HT-29 (cell line): ENCODE measurements around the gene VSTM4. TPM values are rescaled to one million over a fixed set of nuclear protein-coding genes. Genes with fewer than 3 reads are reported as not detected.

ENCODE experiments used
- DNase-seq: peaks from one replicate; pipeline ENCODE4 v3.0.0-alpha.2; 2015; ENCODE audit warnings: low spot score
- total RNA-seq: library from RNA; depleted of rRNA; stranded (reverse); fragments of >200 nt; shearing (Covaris generic); gene quantifications from 2 replicates; pipeline ENCODE4 v1.2.3, GENCODE V29; 2014

Gene VSTM4
- total RNA-seq, 1 experiment from 2014 or later, result not detected

DNA sequence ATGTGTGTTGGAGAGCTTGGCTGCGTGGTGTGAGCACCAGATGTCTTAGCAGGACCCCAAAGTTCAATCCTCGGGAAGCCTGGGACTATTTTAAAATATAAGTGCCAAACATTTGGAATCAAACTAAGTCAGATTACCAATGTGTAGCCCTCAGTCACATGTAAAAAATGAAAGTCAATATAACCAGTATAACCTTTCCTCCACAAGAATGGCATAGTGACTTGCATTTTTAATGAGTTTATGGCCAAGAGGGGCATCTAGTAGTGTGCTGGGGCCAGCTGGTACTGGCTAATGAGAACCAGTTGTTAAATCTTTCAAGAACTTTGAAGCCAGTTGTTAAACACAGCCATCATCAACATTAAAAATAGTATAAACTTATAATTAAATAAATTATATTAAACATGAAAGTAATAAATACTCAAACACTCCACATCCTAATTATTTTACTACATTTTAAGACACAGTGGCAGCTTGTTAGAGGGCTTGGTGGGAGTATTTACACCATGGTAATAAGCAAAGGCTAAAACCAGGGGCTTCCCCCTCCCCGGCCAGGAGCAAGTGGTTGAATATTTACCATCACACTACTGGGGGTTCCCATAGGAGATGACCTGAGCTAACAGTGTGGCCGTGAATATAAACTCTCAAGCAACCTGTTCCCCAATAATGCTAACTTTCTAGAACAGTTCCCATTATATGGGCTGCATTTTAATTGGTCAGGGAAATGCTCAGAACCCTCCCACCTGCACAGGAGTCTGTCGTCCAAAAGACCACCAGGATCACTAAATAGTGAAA, 26.4 kb upstream of the VSTM4 start:
- DNase-seq, result no peak

DNA sequence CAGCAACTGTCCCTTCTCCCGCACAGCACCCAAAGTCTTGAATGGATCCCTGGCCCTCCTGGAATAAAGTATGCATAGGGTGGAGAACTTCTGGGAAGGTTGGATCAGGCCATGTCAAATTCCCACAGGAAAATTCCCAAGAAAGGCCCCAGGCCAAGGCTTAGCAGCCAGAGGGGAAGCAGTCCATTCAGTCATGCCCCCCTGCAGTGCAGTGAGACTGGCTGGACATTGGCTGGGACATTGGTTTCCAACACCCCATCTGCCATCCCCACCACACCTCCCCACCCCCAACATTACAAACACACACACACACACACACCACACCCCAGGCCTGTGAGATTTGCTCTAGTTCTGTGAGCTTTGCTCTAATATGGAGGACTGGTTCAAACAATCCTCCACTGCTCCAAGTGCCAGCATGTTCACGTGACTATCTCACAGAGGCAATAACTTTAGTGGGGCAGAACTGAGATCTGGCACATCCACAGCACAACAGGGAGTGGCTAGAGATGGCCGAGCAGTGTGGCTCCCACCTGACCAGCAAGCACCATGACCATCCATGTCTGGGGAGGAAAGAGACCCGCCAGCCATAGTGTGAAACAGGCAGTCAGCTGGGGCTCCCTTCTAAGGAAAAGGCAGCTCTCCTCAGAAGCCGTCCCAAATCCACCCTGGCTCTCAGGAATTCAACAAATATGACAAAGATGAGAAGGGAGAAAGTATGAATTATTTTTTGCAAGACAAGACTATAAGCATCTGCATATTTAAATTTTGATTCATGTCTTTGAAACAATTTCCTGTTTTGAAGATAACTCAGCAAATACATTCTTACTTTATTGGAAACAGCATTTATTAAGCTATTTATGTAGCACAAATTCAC, 25.2 kb upstream of the VSTM4 start:
- DNase-seq, result no peak

DNA sequence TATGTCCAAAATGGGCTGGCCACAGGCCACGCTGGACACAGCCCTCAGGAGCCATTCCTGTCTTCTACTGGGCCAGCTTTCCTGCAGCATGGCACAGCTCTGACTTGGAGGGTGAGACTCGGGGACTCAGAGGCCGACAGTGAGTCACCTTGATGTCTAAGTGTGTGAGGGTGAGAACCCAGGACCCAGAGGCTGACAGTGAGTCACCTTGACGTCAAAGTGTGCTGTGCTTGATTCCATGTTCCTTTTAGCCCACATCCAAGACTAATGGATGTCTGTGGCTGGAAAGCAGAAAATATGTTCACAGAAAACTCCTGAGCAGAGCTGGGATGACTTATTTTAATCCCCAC, 24.5 kb upstream of the VSTM4 start:
- no peak for DNase-seq

DNA sequence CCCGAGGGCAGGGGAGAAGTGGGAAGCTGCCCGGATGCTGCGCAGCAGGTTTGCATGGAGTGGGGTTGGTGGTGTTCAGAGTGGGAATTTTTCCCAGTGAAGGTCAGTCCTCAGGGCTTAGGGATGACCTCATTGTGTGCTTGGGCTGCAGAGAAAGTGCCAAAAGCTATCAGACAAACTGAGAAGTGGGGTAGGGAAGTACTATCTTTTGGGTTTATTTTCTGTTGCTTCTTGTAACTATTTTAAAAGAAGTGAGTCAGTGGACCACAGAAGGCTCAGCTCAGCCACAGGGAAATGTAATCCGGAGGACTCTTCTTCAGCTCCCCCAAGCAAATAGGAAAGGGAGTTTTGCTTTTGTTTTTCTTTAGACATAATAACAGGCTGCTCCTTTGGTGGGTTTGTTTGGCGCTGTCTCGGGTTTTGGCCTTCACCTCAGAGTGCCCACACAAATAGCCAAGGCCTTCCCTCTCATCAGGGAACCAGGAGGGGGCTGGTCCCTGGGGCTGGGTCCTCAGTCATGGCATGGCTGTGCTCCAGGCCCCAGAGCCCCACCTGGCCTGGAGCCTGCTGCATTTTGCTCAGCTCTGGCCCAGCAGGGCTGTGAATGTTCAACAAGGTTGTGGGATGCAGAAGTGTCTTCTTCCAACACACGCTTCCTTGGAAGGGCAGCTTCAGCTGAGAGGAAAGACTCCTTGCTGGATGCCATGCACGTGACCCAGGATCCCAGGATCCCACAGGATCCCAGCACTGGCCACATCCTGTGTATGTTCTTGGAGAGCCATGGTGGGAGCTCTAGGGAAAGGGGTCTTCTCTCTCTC, 23.9 kb upstream of the VSTM4 start:
- no peak for DNase-seq

DNA sequence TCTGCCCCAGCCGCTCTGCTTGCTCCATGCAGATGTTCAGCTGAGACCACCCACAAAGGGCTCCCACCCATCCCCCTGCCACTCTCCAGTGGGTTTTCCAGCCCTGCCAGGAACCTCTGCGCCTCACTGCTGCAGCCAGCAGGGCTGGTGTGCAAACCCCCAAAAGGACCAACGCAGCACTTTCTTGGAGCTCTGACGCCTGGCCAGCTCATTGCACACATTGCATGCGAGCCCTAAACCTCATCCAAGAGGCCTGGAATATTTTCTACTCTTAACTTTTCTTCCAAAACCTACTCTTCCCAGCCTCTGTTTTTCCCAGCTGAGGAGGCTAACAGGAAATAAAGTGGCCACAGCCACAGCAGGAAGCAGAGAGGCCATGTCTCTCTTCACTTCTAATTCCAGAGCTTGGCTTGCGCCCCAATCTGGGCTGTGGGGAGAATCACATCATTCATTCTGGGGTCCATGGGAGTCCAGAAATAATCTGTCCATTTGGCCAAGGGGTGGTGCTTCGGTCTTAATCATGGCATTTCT, 23.1 kb upstream of the VSTM4 start:
- DNase-seq, result no peak

DNA sequence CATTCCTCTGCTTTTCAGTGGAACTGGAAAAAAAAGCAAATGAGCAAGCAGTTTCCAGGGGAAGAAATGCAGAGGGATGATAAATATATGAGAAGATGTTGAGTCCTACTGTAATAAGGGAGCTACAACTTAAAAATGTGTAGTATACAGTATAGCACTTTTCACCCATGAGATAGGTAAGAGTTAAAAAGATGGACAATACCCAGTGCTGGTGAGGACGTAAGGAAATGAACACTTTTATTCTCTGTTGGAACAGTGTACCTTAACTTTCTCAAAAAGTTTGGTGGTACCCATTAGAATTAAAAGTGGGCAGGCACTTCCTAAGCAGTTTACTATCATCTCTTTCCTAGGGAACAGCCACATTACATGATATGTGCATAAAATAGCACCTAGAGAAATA, 21.2 kb upstream of the VSTM4 start:
- DNase-seq, result no peak

DNA sequence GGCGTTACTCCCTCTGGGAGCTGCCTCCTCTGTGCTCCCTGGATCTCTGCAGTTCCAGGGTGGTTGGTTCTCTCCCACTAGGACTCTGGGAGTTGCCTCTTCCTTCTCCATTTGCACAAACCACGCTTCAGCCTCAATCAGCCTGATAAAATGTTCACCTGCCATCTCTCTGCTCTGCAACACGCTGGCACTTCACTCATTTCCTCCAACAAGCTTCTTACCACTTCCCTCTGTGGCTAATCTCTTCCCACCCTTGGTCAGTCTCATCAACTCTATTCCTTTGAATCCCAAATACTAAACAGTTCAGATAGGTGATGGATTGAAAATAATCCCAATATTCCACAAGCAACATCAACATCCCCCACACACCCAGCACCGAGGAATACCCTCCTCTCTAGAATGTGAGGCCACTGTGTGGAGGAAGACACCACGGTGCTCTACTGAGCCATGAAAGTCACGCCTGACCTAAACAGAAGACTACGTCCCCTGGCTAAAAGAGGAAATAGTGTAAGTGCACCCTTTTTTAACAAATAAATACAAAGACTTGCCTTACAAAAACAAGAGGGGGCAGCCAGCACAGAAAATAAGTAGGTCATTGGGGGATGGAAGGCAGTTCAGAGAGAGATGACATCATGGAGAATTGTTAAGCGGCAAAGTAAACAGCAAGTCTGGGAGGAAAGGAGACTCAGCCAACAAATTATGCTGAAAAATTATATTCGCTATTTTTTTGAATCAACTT, 20.4 kb upstream of the VSTM4 start:
- DNase-seq, result no peak

DNA sequence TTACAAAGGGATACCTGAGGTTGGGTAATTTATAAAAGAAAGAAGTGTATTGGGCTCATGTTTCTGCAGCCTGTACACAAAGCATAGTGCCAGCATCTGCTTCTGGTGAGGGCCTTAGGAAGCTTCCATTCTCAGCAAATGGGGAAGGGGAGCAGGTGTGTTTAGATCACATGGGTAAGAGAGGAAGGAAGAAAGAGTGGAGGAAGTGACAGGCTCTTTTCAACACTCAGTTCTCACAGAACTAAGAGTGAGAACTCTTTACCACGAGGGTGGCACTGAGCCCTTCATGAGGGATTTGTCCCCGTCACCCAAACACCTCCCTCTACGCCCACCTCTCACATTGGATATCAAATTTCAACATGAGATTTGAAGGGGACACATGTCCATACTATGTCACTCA, 19.0 kb upstream of the VSTM4 start:
- DNase-seq, result no peak

DNA sequence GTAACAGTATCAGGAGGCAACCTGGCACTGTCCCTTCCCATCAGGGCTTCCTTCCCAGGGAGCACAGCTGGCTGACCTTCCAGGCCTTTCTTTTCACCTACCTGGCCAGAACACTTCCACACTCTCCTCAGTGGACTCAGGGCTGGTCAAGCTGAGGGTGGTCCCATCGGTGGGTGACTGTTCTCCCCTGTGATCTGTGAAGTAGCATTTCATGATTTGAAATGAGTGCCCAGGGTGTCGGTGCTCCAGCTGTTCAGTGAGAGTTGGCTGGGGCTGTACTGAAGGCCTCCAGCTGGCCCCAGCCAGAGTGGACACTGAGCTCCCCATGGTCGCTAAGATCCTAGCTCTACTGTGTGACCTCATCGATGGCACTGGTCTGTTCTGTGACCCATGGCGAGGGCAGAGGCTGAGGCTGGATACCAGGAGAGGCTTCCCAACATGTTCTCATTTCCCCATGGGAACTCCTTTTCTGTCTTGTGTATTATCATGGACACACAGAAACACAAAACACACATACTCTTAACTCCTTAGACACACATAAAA, 18.5 kb upstream of the VSTM4 start, which contains the start of gene FAM170B:
Gene FAM170B, minus strand, starts transcription at position 316 of the 543 bp plus-strand sequence. Its CDS starts 103 bp downstream, at position 213.
- no peak for DNase-seq

DNA sequence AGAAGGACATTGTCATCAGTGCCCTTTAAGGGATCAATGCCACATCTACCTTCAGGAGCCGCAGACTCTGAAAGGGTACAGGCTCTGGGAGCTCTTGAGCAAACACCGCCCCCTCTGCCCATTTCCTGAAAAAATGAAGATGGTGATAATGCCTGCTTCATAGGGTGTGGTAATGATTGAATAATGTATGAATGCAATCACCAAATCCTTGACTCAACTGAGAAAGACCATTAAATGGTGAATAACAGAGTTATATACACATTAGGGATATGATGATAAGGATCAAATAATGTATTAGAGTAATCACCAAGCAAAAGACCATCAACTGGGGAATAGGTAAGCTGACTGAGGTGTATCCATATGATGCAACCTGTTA, 17.0 kb upstream of the VSTM4 start:
- no peak for DNase-seq

DNA sequence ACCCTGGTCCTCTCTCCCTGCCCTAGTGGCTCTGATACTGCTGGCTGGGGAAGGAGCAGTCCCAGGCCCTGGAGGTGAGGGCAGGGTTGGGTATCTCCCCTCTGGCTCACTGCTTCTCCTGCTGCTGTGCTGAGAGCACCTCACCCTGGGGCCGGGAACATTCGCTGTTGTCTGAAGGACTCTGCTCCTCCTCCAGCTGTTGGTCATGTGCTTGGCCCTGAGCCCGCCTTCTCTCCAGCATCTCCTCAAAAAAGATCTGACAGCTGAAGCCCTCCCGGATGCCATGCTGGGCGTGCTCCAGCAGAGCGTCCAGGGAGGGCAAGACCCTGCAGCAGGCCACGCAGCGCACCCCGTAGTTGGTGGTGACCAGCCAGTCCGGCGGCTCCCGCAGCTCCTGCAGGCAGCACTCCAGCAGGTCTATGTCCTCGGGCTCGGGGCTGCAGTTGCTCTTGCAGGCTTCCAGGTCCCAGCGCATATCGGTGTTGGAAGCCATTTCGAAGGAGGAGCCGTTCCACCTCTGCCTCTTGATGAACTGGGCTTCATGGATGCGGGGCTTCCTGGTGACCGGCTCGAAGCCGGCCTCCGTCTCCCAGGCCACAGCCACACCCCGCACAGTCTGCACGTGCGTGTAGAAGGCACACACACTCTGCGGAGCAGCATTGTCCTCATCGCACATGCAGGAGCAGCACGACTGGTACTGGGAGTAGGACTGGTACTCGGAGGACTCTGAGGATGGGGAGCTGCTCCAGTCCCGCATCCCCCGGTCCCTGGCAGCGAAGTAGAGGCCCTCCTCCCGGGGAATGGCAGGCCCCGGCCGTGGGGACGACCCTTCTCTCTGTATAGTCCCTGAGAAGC, 16.4 kb upstream of the VSTM4 start:
- DNase-seq, result no peak

DNA sequence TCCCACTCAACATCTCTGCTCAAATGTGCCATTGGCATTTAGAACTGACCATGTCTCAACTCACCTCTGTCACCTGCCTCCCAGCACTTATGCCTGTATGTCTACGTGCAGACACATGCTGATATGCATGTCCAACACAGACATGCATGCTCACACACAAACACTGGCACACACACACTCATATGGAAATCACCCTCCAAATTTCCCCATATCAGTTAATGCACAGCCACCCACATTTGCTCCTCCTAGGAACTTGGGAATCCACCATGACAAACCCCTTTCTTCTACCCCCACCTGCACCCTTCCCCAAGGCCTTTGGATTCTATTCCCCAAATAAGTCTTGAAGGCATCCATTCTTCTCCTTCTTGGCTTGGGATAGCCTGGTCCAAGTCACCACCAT, 14.1 kb upstream of the VSTM4 start:
- no peak for DNase-seq

DNA sequence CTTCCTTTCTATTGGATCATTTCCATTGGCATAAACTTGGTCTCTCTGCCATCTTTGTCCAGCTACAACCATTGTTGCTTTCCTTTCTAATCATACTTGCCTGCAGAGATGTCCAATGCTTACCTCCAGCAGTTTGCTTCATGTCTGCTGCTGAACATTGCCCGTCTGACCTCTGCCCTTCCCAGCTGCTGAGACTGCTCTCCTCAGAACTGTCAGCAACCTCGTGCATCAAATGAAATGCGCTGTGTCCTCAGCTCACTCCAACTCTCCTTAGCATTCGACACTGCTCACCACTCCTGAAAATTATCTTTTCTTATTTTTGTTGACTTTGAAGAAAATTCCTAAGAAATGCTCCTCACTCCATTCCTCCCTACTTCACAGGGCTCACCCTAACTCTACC, 13.5 kb upstream of the VSTM4 start:
- DNase-seq, result no peak

DNA sequence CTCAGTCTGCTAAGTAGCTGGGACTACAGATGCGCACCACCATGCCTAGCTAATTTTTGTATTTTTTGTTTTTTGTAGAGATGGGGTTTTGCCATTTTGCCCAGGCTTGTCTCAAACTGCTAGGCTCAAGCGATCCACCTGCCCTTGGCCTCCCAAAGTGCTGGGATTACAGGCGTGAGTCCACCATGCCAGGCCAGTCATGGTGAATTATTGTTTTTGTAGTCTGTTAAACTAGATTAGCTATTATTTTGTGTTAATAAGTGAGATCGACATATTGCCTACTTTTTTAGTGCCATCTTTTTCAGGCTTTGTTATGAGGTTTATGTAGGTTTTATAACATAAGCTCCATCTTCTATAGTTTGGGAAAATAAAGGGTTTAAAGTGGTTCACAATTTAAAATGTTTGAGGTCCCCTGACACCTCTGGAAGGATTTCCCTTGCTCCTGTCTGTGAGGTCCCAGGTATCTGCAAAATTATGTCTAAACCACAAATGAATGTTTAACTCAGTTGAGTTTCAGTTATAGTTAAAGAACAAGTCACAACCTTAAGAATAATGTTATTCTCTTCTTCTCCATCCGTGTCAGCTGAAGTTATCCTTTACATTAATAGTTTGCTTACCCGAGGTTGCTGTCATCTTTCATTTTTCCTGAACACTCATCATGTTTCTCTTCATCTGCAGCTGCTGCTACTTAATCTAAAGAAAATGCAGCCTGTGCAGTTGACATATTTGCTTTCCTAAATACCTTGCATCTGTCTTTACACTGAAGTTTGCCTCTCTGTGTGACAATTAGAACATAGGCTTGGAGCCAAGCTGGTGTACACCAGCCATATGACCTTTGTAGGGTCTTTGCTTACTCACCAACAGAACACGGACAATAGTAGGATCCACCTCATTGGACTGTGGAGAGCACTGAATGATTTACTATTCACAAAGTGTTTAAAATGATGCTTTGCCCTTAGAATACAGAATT, 8.9 kb upstream of the VSTM4 start:
- no peak for DNase-seq

DNA sequence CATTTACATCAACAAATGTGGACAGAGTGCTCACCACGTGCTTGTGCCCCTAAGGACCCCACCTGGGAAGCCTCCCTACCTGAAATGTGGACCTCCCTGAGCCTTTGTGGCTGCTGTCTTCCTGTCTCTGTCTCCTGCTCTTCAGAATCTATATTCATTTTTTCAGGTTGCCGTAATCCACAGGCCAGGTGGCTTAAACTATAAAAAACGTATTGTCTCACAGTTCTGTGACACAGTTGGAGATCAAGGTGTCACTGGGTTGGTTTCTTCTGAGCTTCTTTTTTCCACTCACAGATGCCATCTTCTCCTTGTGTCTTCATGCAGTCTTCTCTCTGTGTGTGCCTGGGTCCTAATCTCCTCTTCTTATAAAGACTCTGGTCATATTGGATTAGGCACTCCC, 5.6 kb upstream of the VSTM4 start:
- no peak for DNase-seq

DNA sequence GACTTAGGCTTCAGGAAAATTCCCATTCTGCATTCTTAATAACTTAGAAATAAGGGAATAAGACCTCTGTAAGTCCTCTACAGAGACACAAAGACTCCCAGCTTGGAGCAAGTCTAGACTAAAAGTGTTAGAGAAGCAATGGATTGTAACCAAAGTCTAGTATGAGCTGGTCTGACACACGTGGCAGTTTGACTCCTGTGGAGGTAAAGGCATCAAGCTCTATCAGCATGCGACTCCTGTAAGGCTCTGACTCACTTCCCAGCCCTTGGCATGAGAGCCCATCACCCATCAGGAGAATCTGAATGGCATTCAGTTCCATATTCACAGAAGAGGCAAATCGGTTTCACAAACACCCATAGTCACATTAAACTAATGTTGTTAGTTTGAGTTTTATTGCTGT, 4.4 kb upstream of the VSTM4 start:
- no peak for DNase-seq

DNA sequence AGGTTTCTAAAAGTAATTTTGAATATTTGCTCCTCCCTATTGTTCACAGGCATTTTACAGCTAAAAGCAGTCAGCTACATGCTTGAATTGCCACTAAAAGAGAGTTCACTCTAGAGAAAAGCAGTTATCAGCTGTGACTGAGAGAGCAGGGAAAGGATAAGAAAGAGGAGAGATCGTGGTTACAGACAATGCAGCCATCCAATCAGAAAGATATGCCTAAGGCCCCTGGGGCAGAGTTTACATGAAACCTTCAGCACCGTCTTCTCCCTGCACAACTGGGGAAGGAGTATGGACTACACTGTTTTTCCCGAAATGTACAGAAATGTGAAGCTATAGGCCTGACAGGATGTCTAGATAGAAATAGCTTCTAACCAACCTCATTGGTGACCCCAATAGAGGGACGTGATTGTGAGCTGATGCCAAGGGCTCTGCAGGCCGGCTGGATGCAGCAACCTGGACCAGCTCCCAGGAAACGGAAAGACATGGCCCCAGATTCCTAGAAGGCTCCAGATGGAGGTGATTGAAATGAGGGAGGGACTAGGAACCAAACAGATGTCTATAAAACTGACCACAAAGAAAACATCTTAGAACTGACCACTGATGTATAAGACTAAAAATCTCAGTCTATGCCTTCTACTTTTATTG, 3.2 kb upstream of the VSTM4 start:
- no peak for DNase-seq
